Activated naive CD8-positive, alpha-beta T cell treated with anti-CD3 and anti-CD28 coated beads, Interleukin-2, amount 10 ng/mL, durations not matched to agents 7 days and 5 days (primary cell): ENCODE measurements around the gene IL15RA. TPM values are rescaled to one million over a fixed set of nuclear protein-coding genes. Genes with fewer than 3 reads are reported as not detected.
"Not testable (repeated sequence)": the region's sequence is repeated elsewhere in the genome, so short reads cannot be mapped to it uniquely, and the experiment has no call there.

Experiments used
- ATAC-seq: fragments of 150-1000 bp; cut with Tn5 transposase; one replicate; pipeline ENCODE4 v1.10.0; 2021; ENCODE audit warnings: low read depth, moderate library complexity
- POLR2A ChIA-PET: fragments of 350-600 bp; sonication (Branson Sonifier 250); formaldehyde crosslinking; loops from one replicate; lab custom pipeline; 2021; ENCODE audit warnings: antibody characterized with exemption; lab: Charles Lee
- DNase-seq: peaks from one replicate; pipeline ENCODE4 v3.0.0; 2021
- H3K27ac Mint-ChIP-seq: one replicate; pipeline ENCODE4 v1.8.0; 2022; ENCODE audit warnings: mild to moderate bottlenecking, mixed read lengths
- H3K27me3 Mint-ChIP-seq: one replicate; pipeline ENCODE4 v1.8.0; 2022; ENCODE audit warnings: mild to moderate bottlenecking, moderate library complexity, mixed read lengths
- H3K36me3 Mint-ChIP-seq: one replicate; pipeline ENCODE4 v1.8.0; 2021; ENCODE audit warnings: mild to moderate bottlenecking, mixed read lengths
- H3K4me1 Mint-ChIP-seq: one replicate; pipeline ENCODE4 v1.8.0; 2021; ENCODE audit warnings: mixed read lengths
- H3K4me3 Mint-ChIP-seq: one replicate; pipeline ENCODE4 v1.8.0; 2022; ENCODE audit warnings: mild to moderate bottlenecking, moderate library complexity, mixed read lengths
- H3K9me3 Mint-ChIP-seq: one replicate; pipeline ENCODE4 v1.8.0; 2021; ENCODE audit warnings: mixed read lengths
- total RNA-seq, 2 experiments: library from RNA; stranded (reverse); gene quantifications; one replicate each; pipeline ENCODE4 v1.2.3, GENCODE V29; 2021

Gene IL15RA
- total RNA-seq, 2 experiments from 2014 or later = 20.3 to 21.3 TPM

GRCh38 chr10:5975641-5976473 lies 1.5 kb downstream of the IL15RA start:
- DNase-seq (peak; percentile 55), ATAC-seq (peak; percentile 66)
- POLR2A ChIA-PET = interaction anchor here (0.7 to 1.9 kb wide), 15 partner anchors 37 to 747 kb away, joined by 3 to 9 read pairs (median 5); partner anchors contain the start of genes ANKRD16, FBH1 and GDI2
- Mint-ChIP-seq H3K4me3 (peak overlapping the region; percentile 99), H3K27me3 (peaks cover 8% of the 10 kb centered on the region), H3K36me3 (peaks cover 12% of the 10 kb centered on the region), H3K4me1 (peaks cover 34% of the 10 kb centered on the region), H3K9me3 (no peaks in the 10 kb centered on the region), H3K27ac (peak overlapping the region; percentile 99)

GRCh38 chr10:5973069-5973468 lies 4.3 kb downstream of the IL15RA start:
- no peaks in the 10 kb centered on the region for H3K27me3 Mint-ChIP-seq
- DNase-seq = no peak
- H3K27ac Mint-ChIP-seq = no peak overlapping the region
- ATAC-seq = no peak
- peaks cover 17% of the 10 kb centered on the region for H3K36me3 Mint-ChIP-seq
- POLR2A ChIA-PET = no interaction called here
- peaks cover 39% of the 10 kb centered on the region for H3K4me1 Mint-ChIP-seq
- no peak overlapping the region for H3K4me3 Mint-ChIP-seq
- no peaks in the 10 kb centered on the region for H3K9me3 Mint-ChIP-seq

- Mint-ChIP-seq H3K27ac (peak overlapping the region; percentile 73), H3K36me3 (peaks cover 23% of the 10 kb centered on the region), H3K4me1 (peaks cover 39% of the 10 kb centered on the region), H3K9me3 (no peaks in the 10 kb centered on the region), H3K27me3 (no peaks in the 10 kb centered on the region), H3K4me3 (peak overlapping the region; percentile 38)
- POLR2A ChIA-PET = no interaction called here
- DNase-seq (no peak), ATAC-seq (no peak)
Observed at GRCh38 chr10:5971886-5972285, 5.5 kb downstream of the IL15RA start.

- POLR2A ChIA-PET = no interaction called here
- peaks cover 39% of the 10 kb centered on the region for H3K4me1 Mint-ChIP-seq
- H3K36me3 Mint-ChIP-seq = peaks cover 23% of the 10 kb centered on the region
- no peak for ATAC-seq
- no peaks in the 10 kb centered on the region for H3K27me3 Mint-ChIP-seq
- H3K27ac Mint-ChIP-seq = peak overlapping the region; percentile 73
- DNase-seq = no peak
- peak overlapping the region; percentile 38 for H3K4me3 Mint-ChIP-seq
- H3K9me3 Mint-ChIP-seq = no peaks in the 10 kb centered on the region
Observed at GRCh38 chr10:5971315-5971832, 6.0 kb downstream of the IL15RA start.

- no peak overlapping the region for H3K4me3 Mint-ChIP-seq
- POLR2A ChIA-PET = no interaction called here
- H3K27ac Mint-ChIP-seq = no peak overlapping the region
- H3K4me1 Mint-ChIP-seq = peaks cover 35% of the 10 kb centered on the region
- DNase-seq (no peak), ATAC-seq (no peak)
- peaks cover 21% of the 10 kb centered on the region for H3K36me3 Mint-ChIP-seq
- no peaks in the 10 kb centered on the region for H3K9me3 Mint-ChIP-seq
- no peaks in the 10 kb centered on the region for H3K27me3 Mint-ChIP-seq
Observed at GRCh38 chr10:5970527-5970926, 6.8 kb downstream of the IL15RA start.

GRCh38 chr10:5970066-5970465 lies 7.3 kb downstream of the IL15RA start:
- no peak overlapping the region for H3K27ac Mint-ChIP-seq
- peaks cover 21% of the 10 kb centered on the region for H3K36me3 Mint-ChIP-seq
- no peaks in the 10 kb centered on the region for H3K9me3 Mint-ChIP-seq
- POLR2A ChIA-PET = no interaction called here
- DNase-seq (no peak), ATAC-seq (no peak)
- H3K4me3 Mint-ChIP-seq = no peak overlapping the region
- no peaks in the 10 kb centered on the region for H3K27me3 Mint-ChIP-seq
- H3K4me1 Mint-ChIP-seq = peaks cover 31% of the 10 kb centered on the region

- DNase-seq (no peak), ATAC-seq (no peak)
- H3K9me3 Mint-ChIP-seq = no peaks in the 10 kb centered on the region
- no peaks in the 10 kb centered on the region for H3K27me3 Mint-ChIP-seq
- POLR2A ChIA-PET = no interaction called here
- no peak overlapping the region for H3K27ac Mint-ChIP-seq
- H3K36me3 Mint-ChIP-seq = peaks cover 19% of the 10 kb centered on the region
- H3K4me1 Mint-ChIP-seq = peaks cover 25% of the 10 kb centered on the region
- H3K4me3 Mint-ChIP-seq = no peak overlapping the region
Observed at GRCh38 chr10:5968681-5969453, 8.5 kb downstream of the IL15RA start.

- POLR2A ChIA-PET = no interaction called here
- Mint-ChIP-seq H3K4me3 (no peak overlapping the region), H3K27me3 (no peaks in the 10 kb centered on the region), H3K9me3 (no peaks in the 10 kb centered on the region), H3K36me3 (peaks cover 22% of the 10 kb centered on the region), H3K4me1 (peaks cover 23% of the 10 kb centered on the region), H3K27ac (no peak overlapping the region)
- DNase-seq = no peak
- no peak for ATAC-seq
Observed at GRCh38 chr10:5968037-5968680, 9.2 kb downstream of the IL15RA start.

- POLR2A ChIA-PET = no interaction called here
- Mint-ChIP-seq H3K27ac (no peak overlapping the region), H3K27me3 (no peaks in the 10 kb centered on the region), H3K4me1 (peaks cover 8% of the 10 kb centered on the region), H3K4me3 (no peak overlapping the region), H3K36me3 (peaks cover 27% of the 10 kb centered on the region), H3K9me3 (no peaks in the 10 kb centered on the region)
- ATAC-seq (no peak), DNase-seq (no peak)
Observed at GRCh38 chr10:5965266-5965665, 12.1 kb downstream of the IL15RA start.

GRCh38 chr10:5964736-5965135 lies 12.6 kb downstream of the IL15RA start:
- Mint-ChIP-seq H3K27ac (no peak overlapping the region), H3K36me3 (peaks cover 25% of the 10 kb centered on the region), H3K27me3 (no peaks in the 10 kb centered on the region), H3K4me1 (peaks cover 5% of the 10 kb centered on the region), H3K4me3 (no peak overlapping the region), H3K9me3 (no peaks in the 10 kb centered on the region)
- ATAC-seq = no peak
- POLR2A ChIA-PET = no interaction called here
- DNase-seq = no peak

GRCh38 chr10:5963591-5963990 lies 13.8 kb downstream of the IL15RA start:
- no peak for DNase-seq
- Mint-ChIP-seq H3K4me1 (peaks cover 3% of the 10 kb centered on the region), H3K4me3 (no peak overlapping the region), H3K27ac (no peak overlapping the region), H3K27me3 (no peaks in the 10 kb centered on the region), H3K36me3 (peaks cover 25% of the 10 kb centered on the region), H3K9me3 (no peaks in the 10 kb centered on the region)
- no peak for ATAC-seq
- POLR2A ChIA-PET = no interaction called here

GRCh38 chr10:5963071-5963470 lies 14.3 kb downstream of the IL15RA start:
- Mint-ChIP-seq H3K36me3 (peaks cover 22% of the 10 kb centered on the region), H3K27me3 (no peaks in the 10 kb centered on the region), H3K9me3 (no peaks in the 10 kb centered on the region), H3K27ac (no peak overlapping the region), H3K4me1 (peaks cover 1% of the 10 kb centered on the region), H3K4me3 (no peak overlapping the region)
- no peak for DNase-seq
- POLR2A ChIA-PET = no interaction called here
- ATAC-seq = no peak

GRCh38 chr10:5962358-5962940 lies 14.9 kb downstream of the IL15RA start:
- peaks cover 22% of the 10 kb centered on the region for H3K36me3 Mint-ChIP-seq
- H3K27ac Mint-ChIP-seq, H3K9me3 Mint-ChIP-seq, H3K27me3 Mint-ChIP-seq, H3K4me1 Mint-ChIP-seq, POLR2A ChIA-PET, DNase-seq, H3K4me3 Mint-ChIP-seq, ATAC-seq: not testable (repeated sequence)
